GM19023 (cell line): Measurements from ENCODE around the gene SLC8A1.

Experiments used
- ATAC-seq: cut with Tn5 transposase; IDR thresholded peaks from one replicate; pipeline ENCODE4 v1.9.1; 2021; ENCODE audit warnings: mild to moderate bottlenecking, moderate library complexity; ENCODE audit not compliant: unreplicated experiment

Gene SLC8A1

DNA sequence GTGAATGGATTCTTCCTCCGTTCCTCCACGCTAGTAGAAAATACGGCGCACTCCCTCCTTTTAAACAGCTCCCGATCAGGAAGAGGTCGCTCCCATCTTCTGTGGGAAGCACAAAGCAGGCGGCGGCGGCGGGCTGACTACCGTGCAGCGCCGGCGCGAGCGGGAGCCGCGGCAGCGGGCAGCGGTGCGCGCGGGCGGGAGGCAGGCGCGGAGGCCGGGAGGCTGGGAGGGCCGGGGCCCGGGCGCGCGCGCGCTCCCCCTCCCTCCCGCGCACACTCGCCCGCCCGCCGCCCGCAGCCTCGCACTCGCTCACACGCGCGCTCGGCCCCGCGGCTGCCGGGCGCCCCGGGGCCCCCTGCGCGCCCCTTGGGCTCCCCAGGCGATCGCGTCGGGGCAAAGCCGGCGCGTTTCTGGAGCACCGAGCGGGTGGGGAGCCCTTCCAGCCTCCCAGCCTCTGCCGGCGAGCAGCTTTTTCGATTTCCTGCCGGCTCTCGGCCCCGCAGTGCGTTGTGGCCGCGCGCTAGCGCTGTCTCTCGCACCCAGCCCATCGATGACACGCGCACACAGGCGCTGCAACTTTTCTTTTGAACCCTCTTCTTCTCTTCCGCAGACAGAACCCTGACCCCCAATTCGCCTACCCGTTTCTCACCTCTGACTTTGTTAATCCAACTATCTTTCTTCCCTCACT is at the start of gene SLC8A1:
SLC8A1 (minus strand) TSS at position 173 of the 688 bp plus-strand sequence.
- ATAC-seq, result no peak

DNA sequence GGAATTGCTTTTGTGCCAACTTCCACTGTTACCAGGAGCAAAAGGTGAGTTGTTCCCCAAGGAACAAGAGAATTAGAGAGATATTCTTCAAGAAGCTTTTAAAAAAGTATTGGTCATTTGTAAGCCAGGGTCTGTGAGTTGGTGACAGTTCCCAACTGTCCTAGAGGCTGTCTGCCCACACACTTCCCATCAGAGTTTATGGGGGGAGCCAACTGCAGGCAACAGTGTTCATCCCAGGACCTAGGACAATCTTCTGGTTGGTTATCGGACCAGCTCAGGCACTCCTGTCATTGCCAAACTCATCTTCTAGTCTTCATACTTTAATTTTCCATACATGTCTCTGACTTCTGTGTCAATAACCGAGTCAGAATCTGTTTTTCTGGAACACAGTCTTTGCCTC is 47.5 kb upstream of the SLC8A1 start:
- ATAC-seq, result no peak

DNA sequence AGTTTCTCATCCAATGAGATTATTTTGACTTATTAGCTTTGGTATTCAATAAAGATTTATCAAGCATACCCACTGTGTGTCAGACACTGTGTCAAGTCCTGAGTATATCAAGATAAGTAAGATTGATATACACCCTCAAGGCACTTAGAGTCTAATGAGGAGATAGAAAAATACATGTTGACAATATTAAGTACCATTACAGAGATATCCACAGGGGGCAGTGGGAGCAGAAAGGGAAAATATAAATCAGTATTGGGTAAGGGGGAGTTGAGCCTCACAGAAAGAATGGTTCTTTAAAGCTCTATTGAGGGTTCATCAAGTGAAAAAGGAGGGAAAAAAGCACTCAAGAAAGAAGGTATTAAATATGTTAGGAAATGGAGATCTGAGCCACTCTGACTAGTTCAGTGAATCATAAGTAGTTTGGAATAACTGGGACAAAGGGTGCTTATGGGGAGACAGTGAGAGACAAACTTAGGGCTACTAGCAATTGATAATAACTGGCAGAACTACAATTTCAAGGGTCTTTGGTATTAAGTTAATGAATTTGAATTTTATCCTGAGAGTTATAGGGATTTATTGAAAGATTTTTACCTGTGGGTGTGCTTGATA is 45.5 kb upstream of the SLC8A1 start:
- ATAC-seq, result no peak

DNA sequence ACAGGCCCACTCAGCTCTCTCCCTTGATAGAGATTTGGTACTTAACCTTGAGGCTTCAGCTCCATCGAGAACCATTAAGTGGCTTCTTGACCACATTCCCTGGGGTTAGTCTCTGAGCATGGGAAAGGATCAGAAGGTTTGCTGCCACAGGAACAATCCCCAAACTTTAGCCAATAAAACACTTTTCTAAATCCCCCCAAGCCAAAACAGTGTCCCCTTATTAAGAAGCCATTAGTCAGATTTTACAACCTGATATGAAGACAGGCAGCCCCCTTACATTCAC is 37.7 kb upstream of the SLC8A1 start:
- no peak for ATAC-seq

DNA sequence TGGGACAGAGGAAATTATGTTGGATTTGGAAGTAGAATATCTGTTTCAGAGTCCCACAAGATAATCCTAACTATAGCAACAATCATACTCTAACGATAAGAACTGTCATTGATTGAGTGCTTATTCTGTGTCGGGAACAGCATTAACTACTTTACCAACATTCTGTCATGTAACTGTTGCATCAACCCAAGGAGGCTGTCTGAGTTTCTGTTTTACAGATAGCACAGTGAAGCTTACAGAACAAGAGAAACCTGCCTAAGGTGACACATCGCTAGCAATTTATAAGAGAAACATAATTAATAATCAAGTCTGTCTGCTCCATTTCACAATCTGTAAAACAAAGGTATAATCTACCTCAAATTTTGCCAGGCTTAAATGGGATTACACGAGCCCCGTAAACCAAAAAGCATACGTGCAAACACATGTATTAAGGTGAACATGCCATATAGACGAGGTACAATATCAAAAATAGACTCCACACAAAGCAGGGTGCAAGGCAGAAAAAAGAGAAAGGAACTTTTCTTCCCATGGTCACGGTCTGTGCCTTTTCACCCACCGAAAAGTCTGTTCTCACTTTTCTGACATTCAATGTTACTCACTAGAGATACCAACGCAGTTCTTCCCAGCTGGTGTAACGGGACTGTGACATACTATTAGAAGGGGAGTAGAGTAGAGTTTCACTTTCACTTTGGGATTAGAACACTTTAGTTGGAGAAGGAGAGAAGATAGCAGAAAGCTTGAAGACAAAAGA is 37.2 kb upstream of the SLC8A1 start:
- no peak for ATAC-seq

DNA sequence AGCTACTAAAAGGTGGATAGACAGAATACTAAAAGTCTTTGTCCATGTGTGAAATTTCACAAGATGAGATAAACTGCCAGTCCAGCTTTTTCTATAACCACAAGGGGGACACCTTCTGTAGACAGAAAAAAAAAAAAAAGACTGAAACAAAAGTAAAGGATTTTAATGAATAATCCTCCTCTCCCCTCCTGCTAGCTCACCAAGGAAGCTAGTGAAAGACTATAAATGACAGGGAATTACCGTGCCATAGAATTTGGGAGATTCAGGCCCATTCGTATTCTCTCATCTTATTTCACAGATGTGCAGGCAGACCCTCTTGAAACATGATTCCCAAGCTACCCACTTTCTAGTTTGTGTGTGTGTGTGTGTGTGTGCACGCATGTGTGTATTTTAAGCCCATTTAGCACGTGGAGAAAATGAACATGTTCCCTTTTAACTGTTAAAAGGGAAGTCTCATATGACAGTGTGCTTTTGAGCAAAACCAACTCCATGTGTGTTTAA is 36.3 kb upstream of the SLC8A1 start:
- no peak for ATAC-seq

DNA sequence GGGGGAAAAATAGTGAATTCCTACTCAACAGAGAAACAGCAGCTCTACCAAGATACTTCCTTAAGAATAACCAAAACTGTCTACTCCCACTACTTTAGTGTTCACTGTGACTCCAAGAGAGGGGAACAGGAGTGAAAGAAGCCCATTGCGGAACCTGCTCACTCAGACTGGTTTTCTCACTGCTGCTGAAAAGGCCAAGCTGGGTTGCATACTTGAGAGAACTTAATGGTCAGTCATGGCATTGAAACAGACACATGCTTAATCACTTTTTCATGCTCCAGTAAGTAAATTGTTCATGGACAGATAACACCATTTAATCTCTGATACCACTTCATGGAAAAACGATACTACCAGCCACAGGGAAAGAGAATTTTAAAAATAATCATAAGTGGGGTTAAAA is 35.7 kb upstream of the SLC8A1 start:
- no peak for ATAC-seq

DNA sequence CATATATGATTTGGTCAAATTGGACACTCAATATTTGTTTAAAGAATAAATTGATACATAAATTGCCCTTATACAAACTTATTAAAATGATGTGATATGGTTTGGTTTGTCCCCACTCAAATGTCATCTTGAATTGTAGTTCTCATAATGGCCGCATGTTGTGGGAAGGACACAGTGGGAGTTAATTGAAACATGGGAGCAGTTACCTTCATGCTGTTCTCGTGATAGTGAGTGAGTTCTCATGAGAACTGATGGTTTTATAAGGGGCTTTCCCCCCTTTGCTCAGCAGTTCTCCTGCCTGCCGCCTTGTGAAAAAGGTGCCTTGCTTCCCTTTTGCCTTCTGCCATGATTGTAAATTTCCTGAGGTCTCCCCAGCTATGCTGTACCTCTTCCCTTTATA is 34.0 kb upstream of the SLC8A1 start:
- ATAC-seq, result no peak

DNA sequence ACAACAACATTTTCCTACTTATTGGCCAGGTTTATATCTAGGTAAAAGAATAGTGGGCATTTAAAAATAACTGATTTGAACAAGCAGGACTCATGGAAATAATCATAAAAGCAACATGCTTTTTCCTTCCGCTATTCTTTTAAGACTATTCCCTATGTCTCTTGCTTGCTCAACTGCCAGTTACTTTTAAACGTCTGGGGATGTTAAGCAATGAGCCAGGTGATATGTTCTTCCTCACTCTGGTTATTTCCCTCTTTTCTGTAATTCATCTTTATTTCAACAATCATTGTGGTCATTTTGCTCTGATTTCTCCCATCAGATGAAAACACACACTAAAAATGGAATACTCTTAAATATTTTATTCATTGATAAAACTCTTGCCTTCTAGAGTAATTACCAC is 33.4 kb upstream of the SLC8A1 start:
- no peak for ATAC-seq

DNA sequence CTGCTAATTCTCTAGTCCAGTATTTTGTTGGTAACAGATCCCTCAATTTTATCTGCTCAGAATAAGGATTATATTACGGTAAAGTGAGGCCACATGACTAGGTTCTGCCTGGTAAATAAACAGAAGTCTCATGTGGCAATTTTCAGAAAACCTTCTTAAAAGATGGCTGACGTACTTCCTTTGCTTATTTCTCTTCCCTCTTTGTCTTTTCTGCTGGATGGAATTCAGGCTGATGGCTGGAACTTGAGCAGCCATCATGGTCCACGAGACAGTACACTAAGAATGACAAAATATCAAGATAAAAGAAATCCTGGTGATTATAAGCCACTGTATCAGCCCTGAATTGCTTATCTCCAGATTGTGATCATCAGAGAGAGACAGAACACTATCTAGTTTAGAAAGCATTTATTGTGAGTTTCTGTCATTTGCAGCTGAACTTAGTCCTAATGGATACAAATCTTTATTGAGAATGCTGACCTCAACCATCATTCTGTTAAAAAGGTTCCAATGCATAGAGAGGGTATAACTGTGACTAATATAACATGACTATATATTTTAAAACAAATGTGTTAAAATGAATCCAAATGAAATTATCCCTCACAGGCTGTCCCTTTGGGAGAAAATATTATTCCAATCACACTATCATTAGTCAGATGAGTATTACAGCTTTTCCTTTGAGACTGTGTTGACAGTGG is 31.8 kb upstream of the SLC8A1 start:
- no peak for ATAC-seq

DNA sequence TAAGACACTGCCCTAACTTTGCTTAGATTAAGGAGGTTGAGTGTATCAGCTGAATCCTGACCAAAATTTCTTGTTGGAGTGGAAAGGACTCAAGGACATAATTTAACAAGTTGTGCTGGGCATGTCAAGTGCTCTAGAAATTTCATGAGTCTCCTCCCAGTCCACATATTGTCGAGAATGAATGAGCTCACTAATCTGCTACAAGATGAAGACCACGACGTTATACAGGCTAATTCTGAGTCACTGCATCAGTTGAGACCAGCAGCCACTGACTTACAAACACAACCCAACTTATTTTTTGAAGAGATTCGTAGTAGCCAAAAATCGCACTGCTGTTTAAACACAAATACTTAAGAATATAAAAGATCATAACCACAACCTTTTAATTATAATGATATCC is 28.7 kb upstream of the SLC8A1 start:
- ATAC-seq, result no peak

DNA sequence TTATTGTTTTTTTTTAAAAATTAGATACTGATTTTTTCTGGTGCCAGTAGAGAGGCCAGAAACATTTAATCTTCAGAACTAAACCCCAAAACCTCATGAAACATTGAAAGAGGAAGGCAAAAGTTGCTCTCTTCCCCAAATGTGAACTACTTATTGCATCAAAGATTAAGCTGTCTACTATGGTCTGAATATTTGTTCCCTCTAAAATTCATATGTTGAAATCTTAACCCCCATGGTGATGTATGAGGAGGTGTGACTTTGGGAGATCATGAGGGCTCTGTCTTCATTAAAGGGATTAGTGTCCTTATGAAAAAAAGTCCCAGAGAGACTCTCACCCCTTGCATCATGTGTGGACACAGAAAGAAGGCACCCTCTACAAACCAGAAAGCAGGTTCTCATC is 28.2 kb upstream of the SLC8A1 start:
- ATAC-seq, result no peak

DNA sequence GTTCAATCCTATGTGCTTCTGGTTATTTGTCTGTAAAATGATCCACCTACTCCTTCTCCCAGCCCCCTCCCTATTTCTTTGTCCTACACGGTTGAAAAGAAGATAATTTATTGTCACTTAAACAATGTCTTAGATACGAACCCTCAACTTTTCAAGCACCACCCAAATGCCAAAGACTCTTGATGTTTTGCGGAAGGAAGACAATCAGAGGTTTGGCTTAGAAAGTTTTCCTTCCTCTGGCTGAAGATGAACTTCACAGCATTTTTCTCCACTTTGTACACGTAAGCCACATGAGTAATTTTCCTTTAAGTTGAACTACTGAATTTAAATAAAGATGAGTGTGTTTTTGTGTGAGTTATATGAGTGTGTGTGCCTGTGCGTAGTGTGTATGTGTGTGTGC is 25.5 kb upstream of the SLC8A1 start:
- ATAC-seq, result no peak

DNA sequence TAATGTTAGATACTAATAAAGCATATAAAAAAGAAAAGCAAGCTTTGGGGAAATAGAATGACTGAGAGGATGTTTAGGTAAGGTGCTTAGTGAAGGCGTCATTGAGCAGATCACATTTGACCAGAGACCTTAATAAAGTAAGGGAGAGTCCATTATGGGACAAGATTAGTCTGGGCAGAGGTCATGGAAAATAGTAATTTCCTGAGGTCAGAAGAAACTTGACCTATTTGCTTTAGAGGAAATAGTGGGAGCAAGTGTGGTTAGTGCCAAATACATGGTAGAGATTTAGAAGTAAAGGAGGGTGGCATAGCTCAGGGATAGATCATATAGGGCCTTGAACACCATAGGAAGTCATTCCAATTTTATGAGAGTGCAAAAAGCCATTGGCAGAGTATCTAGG is 24.5 kb upstream of the SLC8A1 start:
- no peak for ATAC-seq

DNA sequence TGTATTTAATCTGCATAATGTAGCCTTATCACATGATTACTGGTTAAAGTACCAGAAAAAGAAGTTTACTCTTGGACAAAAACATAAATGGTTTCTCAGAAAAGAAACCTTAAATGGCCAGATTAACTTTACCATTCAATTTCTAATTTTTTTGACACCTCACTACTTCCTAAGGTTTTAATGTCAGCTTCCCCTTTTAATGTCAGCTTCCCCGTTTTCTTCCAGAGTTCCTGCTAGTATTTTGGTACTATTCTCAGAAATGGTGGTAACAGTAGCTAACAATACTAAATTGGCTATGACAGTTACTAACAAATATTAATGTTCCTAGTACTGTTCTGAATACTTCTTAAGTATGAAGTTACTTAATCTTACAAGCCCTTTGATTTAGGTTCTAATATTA is 22.4 kb upstream of the SLC8A1 start:
- no peak for ATAC-seq

DNA sequence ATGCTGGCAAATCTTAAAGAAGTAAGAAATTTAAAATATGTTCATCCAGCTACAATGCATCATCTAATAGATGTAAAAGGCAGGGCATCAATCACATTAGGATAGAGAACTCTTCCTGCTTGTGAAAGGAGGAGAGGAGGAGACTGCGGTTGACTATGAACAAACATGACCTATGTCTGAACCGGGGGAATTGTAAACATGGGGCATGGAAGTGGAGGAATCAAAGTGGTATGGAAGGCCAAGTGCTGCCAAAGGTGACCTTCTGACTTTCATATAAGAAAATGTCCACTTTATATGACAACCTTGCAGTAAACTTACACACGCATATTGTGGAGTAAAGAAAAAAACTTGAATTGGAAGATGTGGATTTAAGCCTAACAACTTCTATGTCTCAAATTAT is 20.0 kb upstream of the SLC8A1 start:
- ATAC-seq, result no peak

DNA sequence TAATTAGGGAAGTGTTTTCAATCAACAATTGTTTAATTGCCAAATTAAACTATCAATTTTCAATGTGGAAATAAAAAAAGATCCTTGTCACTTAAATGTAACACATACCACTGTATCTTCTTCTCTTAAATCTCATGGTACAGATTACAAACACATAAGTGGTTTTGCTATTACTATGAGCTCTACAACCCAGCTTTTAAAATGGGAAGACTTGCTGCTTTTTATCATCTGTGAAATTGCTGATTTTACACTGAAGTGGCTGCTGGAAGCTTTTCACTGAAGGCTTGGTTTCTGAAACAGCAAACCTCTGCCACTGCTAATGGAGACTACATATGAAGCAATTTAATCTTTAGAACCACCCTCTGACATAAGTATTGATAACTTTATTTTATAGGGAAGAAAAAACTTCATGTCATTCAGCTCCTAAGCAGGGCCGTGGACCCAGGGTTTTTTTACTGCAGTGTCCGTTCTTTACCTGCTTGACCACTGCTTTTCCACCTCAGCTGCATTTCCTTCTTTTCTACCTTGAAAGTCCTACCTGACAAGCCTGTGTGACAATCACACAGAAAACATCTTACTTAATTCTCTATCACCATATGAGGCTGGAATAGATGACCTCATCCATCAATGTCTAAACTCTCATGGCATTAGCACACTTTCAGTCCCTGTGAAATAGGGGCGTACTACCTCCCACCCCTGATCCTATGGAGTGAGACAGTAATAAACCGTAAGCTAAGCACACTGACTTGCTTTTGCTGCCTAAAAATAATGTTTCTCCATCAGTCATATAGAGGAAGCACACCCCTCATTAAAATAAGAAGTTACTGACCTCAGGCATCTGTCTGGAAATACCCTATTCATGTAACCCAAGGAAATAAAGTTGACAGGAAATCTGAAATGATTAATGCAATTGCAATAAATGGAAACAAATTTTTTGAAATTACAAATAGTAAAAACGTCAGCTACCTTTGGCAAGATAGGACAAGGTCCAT is 19.2 kb upstream of the SLC8A1 start:
- ATAC-seq, result no peak

DNA sequence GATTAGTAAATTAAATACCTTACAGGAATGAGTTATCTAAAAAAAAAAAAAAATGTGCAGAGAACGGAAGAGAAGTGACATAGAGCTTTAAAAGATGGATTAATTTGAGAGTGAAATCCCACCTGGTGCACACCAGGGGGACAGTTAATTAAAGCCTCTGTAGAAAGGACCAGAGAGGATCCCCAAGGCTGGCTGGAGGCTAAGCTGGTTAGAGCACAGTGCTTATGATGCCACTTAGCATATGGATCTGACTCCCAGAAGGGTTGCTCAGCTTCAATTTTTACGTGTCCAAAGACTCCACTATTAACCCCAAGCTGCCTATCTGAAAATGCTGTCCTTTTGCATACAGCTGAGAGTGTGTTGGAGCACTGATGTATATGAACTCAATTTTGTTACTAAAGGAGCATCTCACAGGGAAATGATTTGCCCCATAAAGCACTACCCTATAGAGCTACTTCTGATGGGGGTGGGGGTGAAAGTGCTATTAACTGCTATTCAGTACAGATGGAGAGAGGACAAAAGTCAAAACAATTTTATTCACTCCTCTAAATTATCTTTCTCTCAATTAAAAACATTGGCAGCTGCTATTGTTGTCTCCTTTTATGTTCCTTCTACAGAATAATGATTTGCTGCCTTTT is 15.2 kb upstream of the SLC8A1 start:
- ATAC-seq, result no peak

DNA sequence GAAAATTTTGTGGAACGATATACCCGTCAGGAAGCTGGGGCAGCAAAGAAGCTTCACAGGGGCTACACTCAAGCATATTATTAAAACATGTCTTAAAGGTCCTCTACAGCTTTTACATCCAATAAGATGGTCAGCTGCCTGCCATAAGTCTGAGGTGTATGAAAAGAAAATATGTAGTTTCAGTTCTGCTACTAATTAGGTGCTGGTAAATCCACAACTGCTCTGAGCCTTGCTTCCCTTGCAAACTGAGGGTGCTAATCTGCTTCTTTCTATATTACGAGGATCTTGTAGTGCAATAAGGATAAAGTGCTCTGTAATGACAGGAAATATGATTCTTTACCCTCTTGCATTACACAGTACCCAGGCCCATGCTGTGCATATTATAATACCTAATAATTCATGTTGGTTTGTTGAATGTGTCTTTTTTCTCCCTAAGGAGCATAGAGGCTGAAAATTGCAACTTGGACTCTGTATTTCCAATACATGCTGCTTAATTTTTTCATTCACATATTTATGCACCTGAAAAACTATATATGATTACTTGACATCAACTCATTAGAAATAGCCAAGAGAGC is 14.5 kb upstream of the SLC8A1 start:
- ATAC-seq, result no peak

DNA sequence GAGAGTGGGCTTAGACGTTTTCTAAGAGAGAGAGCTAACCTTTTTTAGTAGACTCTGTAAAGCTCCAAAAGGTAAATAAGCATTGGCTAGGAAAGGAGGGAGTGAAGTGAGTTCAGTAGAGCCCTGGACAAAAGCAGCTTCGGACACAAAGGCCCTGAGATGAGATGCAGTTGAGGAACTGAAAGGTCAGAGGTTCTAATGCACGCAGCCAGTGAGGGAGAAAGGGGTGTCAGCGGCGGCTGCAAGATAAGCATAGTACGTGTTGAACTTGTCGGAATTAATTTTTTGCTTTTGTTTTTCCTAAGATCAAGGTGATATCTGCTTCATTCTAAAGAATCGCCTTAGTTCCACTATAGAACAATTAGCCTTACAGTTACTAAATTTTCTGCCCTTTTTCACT is 11.2 kb upstream of the SLC8A1 start:
- ATAC-seq, result no peak
